Heart left ventricle (tissue), 13 donors: Measurements from ENCODE around the gene TEDC2.

Experiments used
- POLR2A ChIP-seq, 2 donors: fragments of 450-650 bp; IDR thresholded peaks; one replicate each; pipeline ENCODE4 v1.6.1; 2017; ENCODE audit warnings: antibody characterized with exemption in 2 of 2, mild to moderate bottlenecking in 2 of 2, moderate library complexity in 2 of 2
- TF ChIP-seq, protein P1 (sequence below), 12 donors: fragments of 200-600 bp; sonication (generic) in 4 of 12; IDR thresholded peaks; one replicate each; pipeline versions ENCODE4 v1.5.0 to v1.8.0; 2018 to 2022; ENCODE audit warnings: antibody characterized with exemption in 12 of 12, mild to moderate bottlenecking in 5 of 12
- donor health status: ischemic (EF 13 %, LVEDD 7.1; RV severe dilation, severe dysfunction).
- donor health status: DM: no; HTN: yes; CAD: no.
- donor health status: DM: no; HTN: no; CAD: no.
- donor health status: ischemic (EF 25% LVEDD 6.9; RV normal size, moderate dysfunction).
- donor health status: ischemic (EF 25% LVEDD 5.7; RV mildly dilated, moderate dysfunction).
- donor health status: ischemic (EF 35%, LVEDD 5.7; RV mildly dilated, moderate dysfunction).
- donor health status: nonischemic (EF 11% LVEDD 7.7; RV severe dilation, severe dysfunction).
- donor health status: DM: yes; HTN: yes; CAD: no.
- donor health status: PGD.
- donor health status: ischemic (EF 29% LVEDD 5.4; RV normal size, mild dysfunction).
- donor health status: nonischemic (EF 23%, LVEDD 6.1; RV moderate dilation, normal function).

GRCh38 chr16:2493605-2494004 lies 33.7 kb downstream of the TEDC2 start:
- TF ChIP-seq, protein P1, sequence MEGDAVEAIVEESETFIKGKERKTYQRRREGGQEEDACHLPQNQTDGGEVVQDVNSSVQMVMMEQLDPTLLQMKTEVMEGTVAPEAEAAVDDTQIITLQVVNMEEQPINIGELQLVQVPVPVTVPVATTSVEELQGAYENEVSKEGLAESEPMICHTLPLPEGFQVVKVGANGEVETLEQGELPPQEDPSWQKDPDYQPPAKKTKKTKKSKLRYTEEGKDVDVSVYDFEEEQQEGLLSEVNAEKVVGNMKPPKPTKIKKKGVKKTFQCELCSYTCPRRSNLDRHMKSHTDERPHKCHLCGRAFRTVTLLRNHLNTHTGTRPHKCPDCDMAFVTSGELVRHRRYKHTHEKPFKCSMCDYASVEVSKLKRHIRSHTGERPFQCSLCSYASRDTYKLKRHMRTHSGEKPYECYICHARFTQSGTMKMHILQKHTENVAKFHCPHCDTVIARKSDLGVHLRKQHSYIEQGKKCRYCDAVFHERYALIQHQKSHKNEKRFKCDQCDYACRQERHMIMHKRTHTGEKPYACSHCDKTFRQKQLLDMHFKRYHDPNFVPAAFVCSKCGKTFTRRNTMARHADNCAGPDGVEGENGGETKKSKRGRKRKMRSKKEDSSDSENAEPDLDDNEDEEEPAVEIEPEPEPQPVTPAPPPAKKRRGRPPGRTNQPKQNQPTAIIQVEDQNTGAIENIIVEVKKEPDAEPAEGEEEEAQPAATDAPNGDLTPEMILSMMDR (IDR thresholded peaks at IDR 0.05): no peak
- TF ChIP-seq POLR2A (IDR thresholded peaks at IDR 0.05): no peak
